Measurements from ENCODE around the gene STAT3. TPM values are rescaled to one million over a fixed set of nuclear protein-coding genes. Genes with fewer than 3 reads are reported as not detected.

Gene STAT3
- total and polyA plus RNA-seq, 9 of the 15 experiments (the other 6 are each of a cell fraction or from before 2014, with no cell fraction given) = 90.0 to 179 (median 114) TPM

DNA sequence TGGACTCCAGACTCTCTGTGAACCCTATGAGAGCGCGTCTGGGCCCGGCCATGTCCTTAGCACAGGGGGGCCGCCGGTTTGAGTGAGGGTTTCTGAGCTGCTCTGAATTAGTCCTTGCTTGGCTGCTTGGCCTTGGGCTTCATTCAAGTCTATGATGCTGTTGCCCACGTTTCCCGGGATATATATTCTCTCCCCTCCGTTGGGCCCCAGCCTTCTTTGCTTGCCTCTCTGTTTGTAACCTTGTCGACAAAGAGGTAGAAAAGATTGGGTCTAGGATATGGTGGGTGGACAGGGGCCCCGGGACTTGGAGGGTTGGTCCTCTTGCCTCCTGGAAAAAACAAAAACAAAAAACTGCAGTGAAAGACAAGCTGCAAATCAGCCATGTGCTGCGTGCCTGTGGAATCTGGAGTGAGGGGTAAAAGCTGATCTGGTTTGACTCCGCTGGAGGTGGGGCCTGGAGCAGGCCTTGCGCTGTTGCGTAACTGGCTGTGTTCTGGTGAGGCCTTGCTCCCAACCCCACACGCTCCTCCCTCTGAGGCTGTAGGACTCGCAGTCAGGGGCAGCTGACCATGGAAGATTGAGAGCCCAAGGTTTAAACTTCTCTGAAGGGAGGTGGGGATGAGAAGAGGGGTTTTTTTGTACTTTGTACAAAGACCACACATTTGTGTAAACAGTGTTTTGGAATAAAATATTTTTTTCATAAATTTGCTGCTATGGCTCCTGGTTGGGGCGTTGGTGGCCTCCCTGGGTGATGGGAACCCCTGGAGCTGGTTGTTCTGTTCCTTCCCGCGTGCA lies 76.8 kb downstream of the STAT3 start (continued):
- TF ChIP-seq, protein P1, sequence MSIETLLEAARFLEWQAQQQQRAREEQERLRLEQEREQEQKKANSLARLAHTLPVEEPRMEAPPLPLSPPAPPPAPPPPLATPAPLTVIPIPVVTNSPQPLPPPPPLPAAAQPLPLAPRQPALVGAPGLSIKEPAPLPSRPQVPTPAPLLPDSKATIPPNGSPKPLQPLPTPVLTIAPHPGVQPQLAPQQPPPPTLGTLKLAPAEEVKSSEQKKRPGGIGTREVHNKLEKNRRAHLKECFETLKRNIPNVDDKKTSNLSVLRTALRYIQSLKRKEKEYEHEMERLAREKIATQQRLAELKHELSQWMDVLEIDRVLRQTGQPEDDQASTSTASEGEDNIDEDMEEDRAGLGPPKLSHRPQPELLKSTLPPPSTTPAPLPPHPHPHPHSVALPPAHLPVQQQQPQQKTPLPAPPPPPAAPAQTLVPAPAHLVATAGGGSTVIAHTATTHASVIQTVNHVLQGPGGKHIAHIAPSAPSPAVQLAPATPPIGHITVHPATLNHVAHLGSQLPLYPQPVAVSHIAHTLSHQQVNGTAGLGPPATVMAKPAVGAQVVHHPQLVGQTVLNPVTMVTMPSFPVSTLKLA (conservative IDR thresholded peaks at IDR 0.05) = peak; percentile 75 to 83
- TF ChIP-seq ESRRA (IDR thresholded peaks at IDR 0.05; ENCODE audit: borderline replicate concordance, low read depth) (no peak), BHLHE40 (IDR thresholded peaks at IDR 0.05; ENCODE audit: low read length) (peak; percentile 77), KDM2B (CRISPR knock-in tag; IDR thresholded peaks at IDR 0.05) (no peak; the same call in 1 of the 2 replicates), MYC (IDR thresholded peaks at IDR 0.05; ENCODE audit: low read depth, low read length) (peak; percentile 93), MYC (CRISPR knock-in tag; IDR thresholded peaks at IDR 0.05; ENCODE audit: borderline replicate concordance, low read depth) (no peak), KAT8 (IDR thresholded peaks at IDR 0.05; ENCODE audit: low read depth) (no peak), ZZZ3 (IDR thresholded peaks at IDR 0.05) (no peak), KDM5B (IDR thresholded peaks at IDR 0.05; ENCODE audit: insufficient replicate concordance, low read depth, low read length) (peak; percentile 23), MYNN (IDR thresholded peaks at IDR 0.05) (peak; percentile 28; the same call in 1 of the 2 replicates), MYNN (CRISPR knock-in tag; IDR thresholded peaks at IDR 0.05) (no peak), GABPB1 (CRISPR knock-in tag; IDR thresholded peaks at IDR 0.05) (no peak)
- TF ChIP-seq, protein P2, sequence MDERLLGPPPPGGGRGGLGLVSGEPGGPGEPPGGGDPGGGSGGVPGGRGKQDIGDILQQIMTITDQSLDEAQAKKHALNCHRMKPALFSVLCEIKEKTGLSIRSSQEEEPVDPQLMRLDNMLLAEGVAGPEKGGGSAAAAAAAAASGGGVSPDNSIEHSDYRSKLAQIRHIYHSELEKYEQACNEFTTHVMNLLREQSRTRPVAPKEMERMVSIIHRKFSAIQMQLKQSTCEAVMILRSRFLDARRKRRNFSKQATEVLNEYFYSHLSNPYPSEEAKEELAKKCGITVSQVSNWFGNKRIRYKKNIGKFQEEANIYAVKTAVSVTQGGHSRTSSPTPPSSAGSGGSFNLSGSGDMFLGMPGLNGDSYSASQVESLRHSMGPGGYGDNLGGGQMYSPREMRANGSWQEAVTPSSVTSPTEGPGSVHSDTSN (CRISPR knock-in tag; IDR thresholded peaks at IDR 0.05; ENCODE audit: low read depth) = no peak
- TF ChIP-seq, protein P2 (tag; conservative IDR thresholded peaks at IDR 0.05; ENCODE audit: low read depth) = peak; percentile 60
- TF ChIP-seq, protein P3, sequence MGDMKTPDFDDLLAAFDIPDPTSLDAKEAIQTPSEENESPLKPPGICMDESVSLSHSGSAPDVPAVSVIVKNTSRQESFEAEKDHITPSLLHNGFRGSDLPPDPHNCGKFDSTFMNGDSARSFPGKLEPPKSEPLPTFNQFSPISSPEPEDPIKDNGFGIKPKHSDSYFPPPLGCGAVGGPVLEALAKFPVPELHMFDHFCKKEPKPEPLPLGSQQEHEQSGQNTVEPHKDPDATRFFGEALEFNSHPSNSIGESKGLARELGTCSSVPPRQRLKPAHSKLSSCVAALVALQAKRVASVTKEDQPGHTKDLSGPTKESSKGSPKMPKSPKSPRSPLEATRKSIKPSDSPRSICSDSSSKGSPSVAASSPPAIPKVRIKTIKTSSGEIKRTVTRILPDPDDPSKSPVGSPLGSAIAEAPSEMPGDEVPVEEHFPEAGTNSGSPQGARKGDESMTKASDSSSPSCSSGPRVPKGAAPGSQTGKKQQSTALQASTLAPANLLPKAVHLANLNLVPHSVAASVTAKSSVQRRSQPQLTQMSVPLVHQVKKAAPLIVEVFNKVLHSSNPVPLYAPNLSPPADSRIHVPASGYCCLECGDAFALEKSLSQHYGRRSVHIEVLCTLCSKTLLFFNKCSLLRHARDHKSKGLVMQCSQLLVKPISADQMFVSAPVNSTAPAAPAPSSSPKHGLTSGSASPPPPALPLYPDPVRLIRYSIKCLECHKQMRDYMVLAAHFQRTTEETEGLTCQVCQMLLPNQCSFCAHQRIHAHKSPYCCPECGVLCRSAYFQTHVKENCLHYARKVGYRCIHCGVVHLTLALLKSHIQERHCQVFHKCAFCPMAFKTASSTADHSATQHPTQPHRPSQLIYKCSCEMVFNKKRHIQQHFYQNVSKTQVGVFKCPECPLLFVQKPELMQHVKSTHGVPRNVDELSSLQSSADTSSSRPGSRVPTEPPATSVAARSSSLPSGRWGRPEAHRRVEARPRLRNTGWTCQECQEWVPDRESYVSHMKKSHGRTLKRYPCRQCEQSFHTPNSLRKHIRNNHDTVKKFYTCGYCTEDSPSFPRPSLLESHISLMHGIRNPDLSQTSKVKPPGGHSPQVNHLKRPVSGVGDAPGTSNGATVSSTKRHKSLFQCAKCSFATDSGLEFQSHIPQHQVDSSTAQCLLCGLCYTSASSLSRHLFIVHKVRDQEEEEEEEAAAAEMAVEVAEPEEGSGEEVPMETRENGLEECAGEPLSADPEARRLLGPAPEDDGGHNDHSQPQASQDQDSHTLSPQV (IDR thresholded peaks at IDR 0.05) = peak; percentile 94
